ENCODE results near the gene DYRK1B. TPM values are rescaled to one million over a fixed set of nuclear protein-coding genes. Genes with fewer than 3 reads are reported as not detected.
"Not testable (repeated sequence)": the region's sequence is repeated elsewhere in the genome, so short reads cannot be mapped to it uniquely, and the experiment has no call there.

Gene DYRK1B
- total RNA-seq: 15.5 TPM

DNA sequence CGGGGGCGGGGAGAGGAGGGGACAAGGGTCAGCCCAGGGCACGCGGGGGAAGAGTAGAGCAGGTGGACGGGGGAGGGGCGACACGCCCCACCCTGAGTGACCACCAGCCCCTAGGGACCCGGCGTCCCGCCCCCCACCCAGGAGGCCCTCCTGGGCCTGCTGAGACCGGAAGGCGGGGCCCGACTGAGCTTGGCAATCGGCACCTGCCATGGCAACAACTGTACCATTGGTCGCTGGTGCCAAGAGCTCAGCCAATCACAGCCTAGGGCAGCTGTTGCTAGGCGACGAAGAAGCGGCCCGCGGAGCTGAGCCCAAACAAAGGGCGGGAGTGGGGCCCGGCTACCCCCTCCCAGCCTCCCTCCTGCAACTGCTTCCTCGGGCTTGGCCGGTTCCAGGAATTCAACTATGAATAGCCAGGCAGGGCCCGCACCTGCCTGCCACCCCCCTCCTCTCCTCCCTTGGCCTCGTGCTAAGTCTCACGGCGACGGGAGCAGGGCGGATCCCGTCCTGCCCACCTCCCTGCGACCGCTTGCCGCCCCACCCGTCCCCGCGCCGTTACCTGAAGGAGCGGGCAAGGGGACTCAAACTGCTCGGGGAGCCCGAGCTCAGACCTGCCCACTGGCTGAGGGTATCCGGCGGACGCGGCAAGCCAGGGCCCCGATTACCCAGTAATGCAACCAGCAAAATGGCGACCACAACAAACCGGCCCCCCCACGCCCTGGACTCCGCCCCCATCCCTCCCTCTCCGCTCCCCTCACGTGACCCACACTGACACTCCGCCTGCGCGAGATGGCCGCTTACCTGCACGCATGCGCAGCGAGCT lies at the start of gene DYRK1B:
TSS of gene DYRK1B (minus strand) at position 699 of the 823 bp plus-strand sequence. CDS start 2,295 bp downstream, outside the sequence.
- no peak for FAIRE-seq
- DNase-seq (ENCODE audit: low spot score in 2 of 2): peak; percentile 99

DNA sequence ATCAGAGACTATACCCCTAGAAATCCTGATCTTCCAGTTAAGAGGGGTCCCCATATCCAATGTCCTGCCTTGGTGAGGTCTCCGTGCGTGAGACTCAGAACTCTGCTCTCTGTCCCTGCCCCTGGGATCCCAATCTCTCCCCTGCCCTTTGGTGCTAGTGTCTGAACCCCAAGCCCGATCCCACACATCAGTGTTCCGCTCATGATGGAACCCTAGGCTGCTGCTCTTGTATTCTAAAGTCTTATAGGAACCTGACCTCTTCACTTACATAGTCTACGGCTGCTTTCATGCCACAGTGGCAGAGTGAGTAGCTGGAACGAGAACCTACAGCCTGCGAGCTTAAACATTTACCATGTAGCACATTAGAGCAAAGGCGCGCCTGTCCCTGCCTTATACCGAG lies 48.7 kb upstream of the DYRK1B start:
- not testable (repeated sequence) for FAIRE-seq

DNA sequence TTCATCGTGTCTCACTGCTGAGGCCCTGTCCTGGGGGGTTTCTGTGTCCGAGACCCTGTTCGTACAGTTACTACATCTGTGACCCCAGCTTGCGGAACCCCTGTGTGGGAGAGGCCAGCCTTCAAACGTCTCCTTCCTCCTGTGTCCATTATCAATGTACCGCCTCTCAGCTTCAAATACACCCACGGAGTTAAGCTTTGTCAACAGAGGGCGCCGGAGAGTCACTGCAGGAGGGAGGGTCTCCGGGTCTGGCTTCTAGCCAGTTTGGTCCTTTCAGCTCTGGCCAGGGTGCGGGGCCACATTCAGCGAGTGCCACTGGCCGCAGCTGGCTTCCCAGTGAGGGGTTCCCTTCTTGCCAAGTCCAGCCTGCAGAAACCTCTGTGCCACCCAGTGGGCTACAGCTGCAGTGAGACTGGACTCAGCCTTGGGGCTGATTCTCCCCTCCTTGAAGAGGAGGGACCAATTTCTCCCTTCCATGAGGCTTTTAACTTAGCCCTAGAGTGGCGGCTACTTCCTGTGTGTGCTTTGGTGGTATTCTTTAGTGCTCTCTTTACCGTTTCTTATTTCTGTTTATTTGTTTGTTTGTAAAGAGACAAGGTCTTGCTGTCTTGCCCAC lies 47.6 kb upstream of the DYRK1B start:
- FAIRE-seq; DNase-seq (ENCODE audit: low spot score in 2 of 2): not testable (repeated sequence)

More for the DNA sequence above, 48.7 kb upstream of the DYRK1B start:
- not testable (repeated sequence) for DNase-seq (ENCODE audit: low spot score in 2 of 2)

DNA sequence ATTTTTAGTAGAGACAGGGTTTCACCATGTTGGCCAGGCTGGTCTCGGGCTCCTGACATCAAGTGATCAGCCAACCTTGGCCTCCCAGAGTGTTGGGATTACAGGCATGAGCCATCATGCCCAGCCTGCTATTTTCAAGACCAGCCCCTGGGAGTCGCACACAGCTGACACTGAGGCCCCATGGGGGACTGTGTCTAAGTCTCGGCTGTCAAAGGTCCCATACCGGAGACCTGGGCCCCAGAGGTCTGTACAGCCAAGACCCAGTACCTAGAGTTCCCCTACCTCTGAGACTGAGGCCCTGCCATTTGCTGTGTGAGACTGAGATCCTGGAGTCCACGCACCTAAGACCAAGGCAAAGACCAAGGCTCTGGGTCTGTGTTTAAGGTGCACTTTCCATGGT lies 46.3 kb upstream of the DYRK1B start:
- FAIRE-seq; DNase-seq (ENCODE audit: low spot score in 2 of 2): not testable (repeated sequence)

DNA sequence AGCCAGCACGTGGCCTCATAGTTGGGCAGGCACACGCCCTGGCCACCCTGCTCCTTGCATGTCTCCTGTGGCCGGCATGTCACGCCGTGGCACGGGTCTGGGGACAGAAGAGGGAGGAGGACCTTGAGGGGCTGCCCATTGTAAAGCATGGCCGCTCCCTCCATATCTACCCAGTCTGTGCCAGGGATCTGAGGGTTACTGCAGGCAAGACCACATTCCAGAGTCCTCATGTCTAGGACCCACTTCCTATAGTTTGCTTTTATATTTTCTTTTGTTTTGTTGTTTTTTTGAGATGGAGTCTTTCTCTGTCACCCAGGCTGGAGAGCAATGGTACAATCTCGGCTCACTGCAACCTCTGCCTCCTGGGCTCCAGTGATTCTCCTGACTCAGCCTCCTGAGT lies 45.8 kb upstream of the DYRK1B start:
- not testable (repeated sequence) for DNase-seq (ENCODE audit: low spot score in 2 of 2); FAIRE-seq

DNA sequence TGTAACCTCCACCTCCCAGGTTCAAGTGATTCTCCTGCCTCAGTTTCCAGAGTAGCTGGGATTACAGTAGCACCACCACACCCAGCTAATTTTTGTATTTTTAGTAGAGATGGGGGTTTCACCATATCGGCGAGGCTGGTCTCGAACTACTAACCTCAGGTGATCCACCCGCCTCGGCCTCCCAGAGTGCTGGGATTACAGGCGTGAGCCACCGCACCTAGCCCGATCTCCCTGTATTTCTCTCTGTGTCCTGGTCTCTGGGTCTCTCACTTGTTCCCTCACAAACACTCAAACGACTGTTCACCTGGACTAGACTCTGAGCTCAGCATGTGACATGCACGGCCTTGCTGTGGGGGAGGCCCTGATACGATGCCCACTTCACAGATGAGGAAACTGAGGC lies 44.9 kb upstream of the DYRK1B start:
- not testable (repeated sequence) for FAIRE-seq; DNase-seq (ENCODE audit: low spot score in 2 of 2)

- no peak for FAIRE-seq
Measured at GRCh38 chr19:39878398-39878797, 44.4 kb upstream of the DYRK1B start.

DNA sequence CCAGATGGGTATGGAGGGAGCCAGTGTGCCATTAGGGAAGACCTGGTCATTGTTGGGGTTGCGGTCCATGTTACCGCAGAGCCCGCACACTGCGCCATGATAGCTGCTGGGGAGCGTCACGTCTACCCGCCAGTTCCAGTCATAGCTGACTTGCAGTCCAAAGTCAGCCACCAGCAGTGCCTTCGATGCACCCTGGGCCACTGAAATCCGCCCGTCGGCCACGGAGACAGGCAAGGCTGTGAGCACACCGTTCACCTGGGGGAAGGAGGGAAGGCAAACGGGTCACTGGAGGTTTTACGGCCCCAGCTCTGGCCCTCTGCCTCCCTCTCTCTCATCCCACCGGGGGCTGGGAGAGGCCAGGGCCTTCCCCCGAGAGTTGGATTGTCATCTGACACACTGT lies 44.0 kb upstream of the DYRK1B start:
- FAIRE-seq; DNase-seq (ENCODE audit: low spot score in 2 of 2): not testable (repeated sequence)

More at GRCh38 chr19:39878398-39878797, 44.4 kb upstream of the DYRK1B start:
- no peak for DNase-seq (ENCODE audit: low spot score in 2 of 2)

GRCh38 chr19:39877488-39877887 lies 43.5 kb upstream of the DYRK1B start:
- FAIRE-seq; DNase-seq (ENCODE audit: low spot score in 2 of 2): not testable (repeated sequence)

DNA sequence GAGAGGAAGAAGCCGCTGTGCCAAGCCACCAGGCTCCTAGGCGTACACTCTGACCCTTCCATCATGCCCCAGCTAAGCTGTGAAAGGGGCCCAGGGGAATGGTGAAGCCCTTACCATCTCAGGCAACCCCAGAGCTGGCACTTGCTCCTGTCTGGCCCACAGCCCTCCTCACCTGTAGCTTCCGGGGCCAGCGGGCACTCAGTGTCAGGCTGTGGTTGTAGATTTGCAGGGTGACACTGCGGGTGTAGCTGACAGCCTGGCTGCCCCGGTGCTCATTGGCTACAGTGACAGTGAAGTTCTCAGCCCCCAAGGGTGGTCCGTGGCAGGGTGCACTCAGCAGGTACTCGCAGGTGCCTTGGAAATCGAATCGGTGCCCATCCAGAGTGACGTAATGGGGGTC lies 42.5 kb upstream of the DYRK1B start:
- not testable (repeated sequence) for DNase-seq (ENCODE audit: low spot score in 2 of 2); FAIRE-seq

GRCh38 chr19:39875401-39875864 lies 41.5 kb upstream of the DYRK1B start:
- not testable (repeated sequence) for FAIRE-seq; DNase-seq (ENCODE audit: low spot score in 2 of 2)

- no peak for DNase-seq (ENCODE audit: low spot score in 2 of 2)
- FAIRE-seq: no peak
Measured at GRCh38 chr19:39874404-39874803, 40.4 kb upstream of the DYRK1B start.

GRCh38 chr19:39873385-39873784 lies 39.4 kb upstream of the DYRK1B start:
- no peak for DNase-seq (ENCODE audit: low spot score in 2 of 2)
- FAIRE-seq: no peak

GRCh38 chr19:39871886-39872866 lies 38.2 kb upstream of the DYRK1B start:
- DNase-seq (ENCODE audit: low spot score in 2 of 2) (no peak), FAIRE-seq (no peak)

DNA sequence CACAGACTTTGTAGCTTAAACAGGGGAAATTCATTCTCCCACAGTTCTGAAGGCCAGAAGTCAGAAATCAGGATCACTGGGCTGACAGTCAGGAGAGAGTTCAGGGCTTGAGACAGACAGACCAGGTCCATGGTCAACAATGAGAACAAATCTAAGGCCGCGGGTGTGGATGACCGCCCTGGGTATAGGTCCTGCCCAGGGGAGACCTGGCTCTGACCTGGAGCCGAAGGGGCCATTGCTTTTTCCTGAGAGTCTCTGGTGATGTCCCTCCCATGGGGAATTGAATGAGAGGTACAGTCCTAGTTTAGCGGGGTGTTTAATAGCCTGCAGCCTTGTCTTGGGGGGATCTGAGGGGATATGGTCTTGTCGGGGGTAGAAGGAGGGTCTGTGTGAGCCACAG lies 37.4 kb upstream of the DYRK1B start:
- FAIRE-seq: no peak

GRCh38 chr19:39870171-39870971 lies 36.4 kb upstream of the DYRK1B start:
- DNase-seq (ENCODE audit: low spot score in 2 of 2) (no peak), FAIRE-seq (no peak)

More for the DNA sequence above, 37.4 kb upstream of the DYRK1B start:
- no peak for DNase-seq (ENCODE audit: low spot score in 2 of 2)

- FAIRE-seq (no peak), DNase-seq (ENCODE audit: low spot score in 2 of 2) (no peak)
Measured at GRCh38 chr19:39867952-39868351, 34.0 kb upstream of the DYRK1B start.

- DNase-seq (ENCODE audit: low spot score in 2 of 2): no peak
Measured at GRCh38 chr19:39867133-39867532, 33.2 kb upstream of the DYRK1B start.

DNA sequence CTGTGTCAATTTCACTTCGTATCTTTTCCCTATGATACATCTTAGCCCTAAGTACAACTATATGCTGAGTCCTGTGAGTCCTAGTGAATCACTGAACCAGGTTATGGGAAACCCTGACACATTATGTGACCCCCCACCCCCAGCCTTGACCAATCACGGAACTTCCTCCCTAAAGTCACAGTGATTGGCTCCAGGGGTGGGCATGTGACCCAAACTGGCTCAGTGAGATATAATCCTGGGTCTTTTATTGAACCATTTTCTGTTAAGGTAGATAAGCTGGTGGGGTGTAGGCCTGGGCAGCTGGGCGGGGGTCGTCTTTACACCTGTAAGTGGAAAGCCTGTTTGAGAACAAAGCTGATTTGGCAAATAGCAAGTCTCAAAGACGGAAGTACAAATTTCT lies 32.0 kb upstream of the DYRK1B start:
- DNase-seq (ENCODE audit: low spot score in 2 of 2): no peak
- no peak for FAIRE-seq

More at GRCh38 chr19:39867133-39867532, 33.2 kb upstream of the DYRK1B start:
- FAIRE-seq: no peak
